B cell (primary cell): ENCODE measurements around the gene GFOD1.

Experiments
- EZH2 ChIP-seq: IDR thresholded peaks from 2 replicates; pipeline ENCODE4 v1.6.1; 2012; ENCODE audit warnings: borderline replicate concordance, low read depth, mild to moderate bottlenecking, moderate library complexity, low read length; ENCODE audit not compliant: insufficient read depth, poor library complexity, severe bottlenecking
- TF ChIP-seq, protein P1 (sequence below): fragments of 200-600 bp; IDR thresholded peaks from one replicate; pipeline ENCODE4 v1.8.0; 2022; ENCODE audit warnings: antibody characterized with exemption, mild to moderate bottlenecking

GRCh38 chr6:13461307-13461706, 26.1 kb downstream of the GFOD1 start:
- TF ChIP-seq, protein P1, sequence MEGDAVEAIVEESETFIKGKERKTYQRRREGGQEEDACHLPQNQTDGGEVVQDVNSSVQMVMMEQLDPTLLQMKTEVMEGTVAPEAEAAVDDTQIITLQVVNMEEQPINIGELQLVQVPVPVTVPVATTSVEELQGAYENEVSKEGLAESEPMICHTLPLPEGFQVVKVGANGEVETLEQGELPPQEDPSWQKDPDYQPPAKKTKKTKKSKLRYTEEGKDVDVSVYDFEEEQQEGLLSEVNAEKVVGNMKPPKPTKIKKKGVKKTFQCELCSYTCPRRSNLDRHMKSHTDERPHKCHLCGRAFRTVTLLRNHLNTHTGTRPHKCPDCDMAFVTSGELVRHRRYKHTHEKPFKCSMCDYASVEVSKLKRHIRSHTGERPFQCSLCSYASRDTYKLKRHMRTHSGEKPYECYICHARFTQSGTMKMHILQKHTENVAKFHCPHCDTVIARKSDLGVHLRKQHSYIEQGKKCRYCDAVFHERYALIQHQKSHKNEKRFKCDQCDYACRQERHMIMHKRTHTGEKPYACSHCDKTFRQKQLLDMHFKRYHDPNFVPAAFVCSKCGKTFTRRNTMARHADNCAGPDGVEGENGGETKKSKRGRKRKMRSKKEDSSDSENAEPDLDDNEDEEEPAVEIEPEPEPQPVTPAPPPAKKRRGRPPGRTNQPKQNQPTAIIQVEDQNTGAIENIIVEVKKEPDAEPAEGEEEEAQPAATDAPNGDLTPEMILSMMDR, result no peak
- TF ChIP-seq EZH2, result no peak
